ENCODE measurements around the gene LIPH. TPM values are rescaled to one million over a fixed set of nuclear protein-coding genes. Genes with fewer than 3 reads are reported as not detected.

The LIPH gene
- total and polyA plus RNA-seq, 2 experiments from 2014 or later: 0.34 TPM; not detected in 1

DNA sequence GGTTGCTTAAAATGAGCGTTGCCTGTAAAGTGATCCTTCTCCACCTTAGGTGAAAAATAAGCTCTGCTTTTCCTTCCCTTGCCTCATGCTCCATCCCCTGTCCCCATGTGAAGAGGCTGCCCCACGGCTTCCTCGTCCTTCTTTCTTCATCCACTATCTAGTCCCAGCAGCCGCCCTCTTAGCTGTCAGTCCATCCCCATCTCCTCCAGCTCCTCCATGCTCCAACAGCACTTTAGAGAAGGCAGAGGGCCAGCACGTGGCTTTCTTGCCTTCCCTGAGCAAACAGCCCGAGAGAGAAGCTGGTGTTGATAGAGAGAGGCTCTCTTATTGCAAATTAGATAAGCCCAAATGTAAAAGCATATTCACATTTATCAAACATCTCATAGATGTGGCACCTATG, 44.5 kb downstream of the LIPH start:
- in situ Hi-C loops (cut with MboI): no loop called here
- DNase-seq: no peak
- H2AFZ ChIP-seq: no peak overlapping the region
- no peaks in the 10 kb centered on the region for H3K9me2 ChIP-seq (ENCODE audit: insufficient read depth)
- no peaks in the 10 kb centered on the region for H3K4me1 ChIP-seq (ENCODE audit: insufficient read depth)
- no peaks in the 10 kb centered on the region for H3K27me3 ChIP-seq (replicated peaks; ENCODE audit: insufficient read depth)
- WGBS, 2 experiments (ENCODE audit: low coverage in 1 of 2, low lambda C conversion rate in 2 of 2, missing lambda C conversion rate in 2 of 2): 35 to 36% methylated on average over 6 of the region's 6 CpGs
- no peaks in the 10 kb centered on the region for H3F3A ChIP-seq (ENCODE audit: insufficient read depth)
- no peaks in the 10 kb centered on the region for H3K36me3 ChIP-seq (ENCODE audit: low read depth)
- no peaks in the 10 kb centered on the region for H4K20me1 ChIP-seq (ENCODE audit: insufficient read depth)
- no peaks in the 10 kb centered on the region for H3K79me2 ChIP-seq (ENCODE audit: insufficient read depth)
- no peaks in the 10 kb centered on the region for H3K9me3 ChIP-seq (ENCODE audit: low read depth)
- H3K9ac ChIP-seq: no peak overlapping the region
- no peak overlapping the region for H3K4me3 ChIP-seq
- H3K4me2 ChIP-seq (ENCODE audit: unreplicated experiment): no peak overlapping the region
- no peak overlapping the region for H3K27ac ChIP-seq
- TF ChIP-seq EZH2phosphoT487 (IDR thresholded peaks at IDR 0.05; ENCODE audit: insufficient read depth, low read depth) (no peak), EZH2 (IDR thresholded peaks at IDR 0.05; ENCODE audit: insufficient read depth, poor library complexity, severe bottlenecking) (no peak)

DNA sequence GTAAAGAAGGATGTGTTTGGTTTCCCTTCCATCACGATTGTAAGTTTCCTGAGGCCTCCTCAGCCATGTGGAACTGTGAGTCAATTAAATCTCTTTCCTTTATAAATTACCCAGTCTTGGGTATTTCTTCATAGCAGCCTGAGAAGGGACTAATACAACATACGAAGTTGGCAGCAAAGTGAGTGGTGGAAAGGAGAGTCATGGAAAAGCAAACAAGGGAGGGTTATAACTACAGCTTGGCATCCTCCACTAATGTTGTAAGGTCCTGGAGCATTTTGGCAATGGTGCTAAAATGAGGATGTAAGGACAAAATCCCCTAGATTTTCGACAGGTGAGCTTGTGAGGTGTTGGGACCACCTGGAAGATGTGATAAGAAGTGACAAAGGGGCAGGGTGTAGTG, 47.8 kb downstream of the LIPH start:
- Histone ChIP-seq H3K9ac (no peak overlapping the region), H3K9me2 (ENCODE audit: insufficient read depth) (no peaks in the 10 kb centered on the region), H3K9me3 (ENCODE audit: low read depth) (no peaks in the 10 kb centered on the region), H2AFZ (no peak overlapping the region), H3F3A (ENCODE audit: insufficient read depth) (no peaks in the 10 kb centered on the region), H3K4me1 (ENCODE audit: insufficient read depth) (no peaks in the 10 kb centered on the region), H3K4me3 (no peak overlapping the region), H4K20me1 (ENCODE audit: insufficient read depth) (no peaks in the 10 kb centered on the region), H3K27ac (no peak overlapping the region), H3K4me2 (ENCODE audit: unreplicated experiment) (no peak overlapping the region), H3K79me2 (ENCODE audit: insufficient read depth) (no peaks in the 10 kb centered on the region), H3K36me3 (ENCODE audit: low read depth) (no peaks in the 10 kb centered on the region), H3K27me3 (replicated peaks; ENCODE audit: insufficient read depth) (no peaks in the 10 kb centered on the region)
- WGBS, 2 experiments (ENCODE audit: low coverage in 1 of 2, low lambda C conversion rate in 2 of 2, missing lambda C conversion rate in 2 of 2): 30 to 37% methylated on average over 3 of the region's 3 CpGs
- in situ Hi-C loops (cut with MboI): no loop called here
- DNase-seq: peak; percentile 22
- TF ChIP-seq EZH2 (IDR thresholded peaks at IDR 0.05; ENCODE audit: insufficient read depth, poor library complexity, severe bottlenecking) (no peak), EZH2phosphoT487 (IDR thresholded peaks at IDR 0.05; ENCODE audit: insufficient read depth, low read depth) (no peak)

DNA sequence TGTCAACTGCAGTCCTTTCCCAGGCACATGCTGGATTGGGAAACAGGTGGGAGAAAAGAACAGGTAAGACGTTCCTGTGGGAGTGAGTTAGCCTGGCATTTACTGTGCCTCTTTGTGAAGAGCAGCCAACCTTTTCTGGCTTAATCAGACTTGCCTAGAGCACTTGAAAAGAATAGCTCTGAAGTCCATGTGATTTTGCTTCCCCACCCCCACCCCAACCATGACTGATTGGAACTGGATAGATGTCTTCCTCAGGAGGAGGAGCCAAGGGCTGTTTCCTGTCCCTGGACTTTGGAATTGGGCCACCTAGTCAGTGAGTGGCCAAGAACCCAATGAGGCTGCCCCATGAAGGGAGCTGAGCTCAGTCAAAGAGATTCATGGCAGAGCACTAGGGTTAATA, 48.9 kb downstream of the LIPH start:
- 13 to 33% methylated on average over 1 of the region's 1 CpG for WGBS, 2 experiments (ENCODE audit: low coverage in 1 of 2, low lambda C conversion rate in 2 of 2, missing lambda C conversion rate in 2 of 2)
- H3K4me1 ChIP-seq (ENCODE audit: insufficient read depth): no peaks in the 10 kb centered on the region
- no peak overlapping the region for H3K4me2 ChIP-seq (ENCODE audit: unreplicated experiment)
- no peaks in the 10 kb centered on the region for H3F3A ChIP-seq (ENCODE audit: insufficient read depth)
- H3K9me3 ChIP-seq (ENCODE audit: low read depth): no peaks in the 10 kb centered on the region
- H3K27ac ChIP-seq: no peak overlapping the region
- no peak overlapping the region for H3K9ac ChIP-seq
- H2AFZ ChIP-seq: no peak overlapping the region
- no peak overlapping the region for H3K4me3 ChIP-seq
- H4K20me1 ChIP-seq (ENCODE audit: insufficient read depth): no peaks in the 10 kb centered on the region
- no peaks in the 10 kb centered on the region for H3K9me2 ChIP-seq (ENCODE audit: insufficient read depth)
- DNase-seq: no peak
- H3K79me2 ChIP-seq (ENCODE audit: insufficient read depth): no peaks in the 10 kb centered on the region
- H3K27me3 ChIP-seq (replicated peaks; ENCODE audit: insufficient read depth): no peaks in the 10 kb centered on the region
- no peaks in the 10 kb centered on the region for H3K36me3 ChIP-seq (ENCODE audit: low read depth)
- TF ChIP-seq EZH2 (IDR thresholded peaks at IDR 0.05; ENCODE audit: insufficient read depth, poor library complexity, severe bottlenecking): no peak
- TF ChIP-seq EZH2phosphoT487 (IDR thresholded peaks at IDR 0.05; ENCODE audit: insufficient read depth, low read depth): no peak
- in situ Hi-C loops (cut with MboI): no loop called here

DNA sequence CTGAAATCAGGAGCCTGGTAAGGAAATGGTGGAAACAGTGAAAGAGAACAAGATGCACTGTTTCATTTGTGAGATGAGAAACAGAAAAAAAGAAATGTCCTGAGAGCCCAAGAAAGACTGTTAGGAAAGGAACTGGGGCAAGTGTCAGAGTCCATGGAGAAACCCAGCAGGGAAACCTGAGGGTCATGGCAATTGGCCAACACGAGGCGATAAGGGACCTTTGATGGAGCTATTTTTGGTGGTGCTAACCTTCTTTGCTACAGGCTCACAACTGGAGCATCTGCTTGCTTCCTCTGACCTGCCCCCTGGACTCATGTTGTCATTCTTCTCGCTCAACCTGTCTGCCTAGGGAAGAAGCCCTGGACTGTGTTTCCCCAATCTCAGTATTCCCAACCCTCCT, 49.4 kb downstream of the LIPH start:
- Histone ChIP-seq H3K79me2 (ENCODE audit: insufficient read depth) (peaks cover 2% of the 10 kb centered on the region), H3K4me1 (ENCODE audit: insufficient read depth) (no peaks in the 10 kb centered on the region), H3K9me2 (ENCODE audit: insufficient read depth) (no peaks in the 10 kb centered on the region), H3K27ac (no peak overlapping the region), H3K9me3 (ENCODE audit: low read depth) (no peaks in the 10 kb centered on the region), H3K4me2 (ENCODE audit: unreplicated experiment) (no peak overlapping the region), H3K27me3 (replicated peaks; ENCODE audit: insufficient read depth) (no peaks in the 10 kb centered on the region), H4K20me1 (ENCODE audit: insufficient read depth) (no peaks in the 10 kb centered on the region), H3K4me3 (no peak overlapping the region), H3F3A (ENCODE audit: insufficient read depth) (no peaks in the 10 kb centered on the region), H3K36me3 (ENCODE audit: low read depth) (no peaks in the 10 kb centered on the region), H3K9ac (no peak overlapping the region), H2AFZ (no peak overlapping the region)
- WGBS, 2 experiments (ENCODE audit: low coverage in 1 of 2, low lambda C conversion rate in 2 of 2, missing lambda C conversion rate in 2 of 2): 40% methylated on average over 3 of the region's 3 CpGs
- no peak for TF ChIP-seq EZH2phosphoT487 (IDR thresholded peaks at IDR 0.05; ENCODE audit: insufficient read depth, low read depth)
- no peak for TF ChIP-seq EZH2 (IDR thresholded peaks at IDR 0.05; ENCODE audit: insufficient read depth, poor library complexity, severe bottlenecking)
- in situ Hi-C loops (cut with MboI): no loop called here
- no peak for DNase-seq

Data from GM23248 (cell line).